HG03520 (cell line): Measurements from ENCODE around the gene ZSWIM7.
A peak's percentile ranks its signal among the peaks of the same experiment; 100 is the strongest.

ENCODE experiments used
- ATAC-seq: cut with Tn5 transposase; IDR thresholded peaks from one replicate; pipeline ENCODE4 v1.9.1; 2021; ENCODE audit warnings: mild to moderate bottlenecking, moderate library complexity; ENCODE audit not compliant: unreplicated experiment

ZSWIM7 gene, protein sequence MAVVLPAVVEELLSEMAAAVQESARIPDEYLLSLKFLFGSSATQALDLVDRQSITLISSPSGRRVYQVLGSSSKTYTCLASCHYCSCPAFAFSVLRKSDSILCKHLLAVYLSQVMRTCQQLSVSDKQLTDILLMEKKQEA

GRCh38 chr17:15999141-15999973 lies at the start of gene ZSWIM7, which contains the start of gene TTC19:
ZSWIM7 (minus strand) TSS chr17:15999704; CDS start chr17:15999594, 110 bp downstream.
TTC19 (plus strand) TSS chr17:15999824; CDS start chr17:15999849, 25 bp downstream.
- peak; percentile 88 for ATAC-seq

GRCh38 chr17:16048811-16049449 lies 49.4 kb upstream of the ZSWIM7 start:
- ATAC-seq = no peak

- no peak for ATAC-seq
These were observed 47.5 kb upstream of the ZSWIM7 start for GRCh38 chr17:16046966-16047365.

DNA sequence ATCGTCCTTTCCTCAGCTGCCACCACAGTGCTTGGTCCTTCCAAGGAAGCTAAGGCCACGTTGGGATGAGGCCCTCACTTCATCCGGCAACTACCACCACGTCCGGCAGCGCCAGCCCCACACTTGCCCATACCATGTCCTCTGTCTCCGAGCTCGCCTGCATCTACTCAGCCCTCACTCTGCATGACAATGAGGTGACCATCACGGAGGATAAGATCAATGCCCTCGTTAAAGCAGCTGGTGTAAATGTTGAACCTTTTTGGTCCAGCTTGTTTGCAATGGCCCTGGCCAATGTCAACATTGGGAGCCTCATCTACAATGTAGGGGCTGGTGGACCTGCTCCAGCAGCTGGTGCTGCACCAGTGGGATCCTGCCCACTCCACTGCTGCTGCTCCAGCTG lies 45.0 kb upstream of the ZSWIM7 start:
- ATAC-seq = no peak

DNA sequence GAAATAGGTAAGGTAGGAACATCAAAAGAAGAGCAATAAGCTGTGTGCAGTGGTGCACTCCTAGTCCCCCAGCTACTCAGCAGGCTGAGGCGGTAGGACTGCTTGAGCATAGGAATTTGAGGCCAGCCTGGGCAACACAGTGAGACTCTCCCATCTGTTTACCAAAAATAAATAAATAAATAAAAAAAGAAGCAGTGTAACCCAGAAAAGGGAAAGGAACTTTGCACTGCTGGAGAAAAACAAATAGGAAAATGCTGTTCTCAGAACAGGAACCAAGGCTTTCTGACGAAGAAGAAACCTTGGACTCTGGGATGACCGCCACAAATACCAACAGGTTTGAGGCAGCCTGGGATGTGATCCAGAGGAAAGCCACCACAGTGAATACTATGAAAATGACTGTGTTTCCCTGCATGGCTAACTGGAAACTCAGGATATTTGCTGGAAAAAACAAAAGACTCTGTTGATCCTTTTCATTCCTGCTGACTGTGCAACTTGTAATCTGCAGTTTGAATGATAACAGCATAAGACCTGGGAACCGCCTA lies 41.3 kb upstream of the ZSWIM7 start:
- ATAC-seq = no peak

GRCh38 chr17:16037636-16038035 lies 38.1 kb upstream of the ZSWIM7 start:
- ATAC-seq = no peak

DNA sequence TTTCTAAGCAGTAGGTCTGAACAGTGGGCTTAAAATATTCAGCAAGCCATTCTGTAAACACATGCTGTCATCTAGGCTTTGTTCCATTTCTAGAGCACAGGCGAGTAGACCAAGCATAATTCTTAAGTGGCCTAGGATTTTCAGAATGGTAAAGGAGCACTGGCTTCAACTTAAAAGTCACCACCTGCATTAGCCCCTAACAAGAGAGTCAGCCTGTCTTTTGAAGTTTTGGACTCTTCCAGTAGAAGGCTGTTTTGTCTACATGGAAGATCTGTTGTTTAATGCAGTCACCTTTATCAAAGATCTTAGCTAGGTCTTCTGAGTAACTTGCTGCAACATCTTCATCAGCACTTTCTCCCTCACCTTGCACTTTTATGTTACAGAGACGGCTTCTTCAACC lies 36.8 kb upstream of the ZSWIM7 start:
- no peak for ATAC-seq

DNA sequence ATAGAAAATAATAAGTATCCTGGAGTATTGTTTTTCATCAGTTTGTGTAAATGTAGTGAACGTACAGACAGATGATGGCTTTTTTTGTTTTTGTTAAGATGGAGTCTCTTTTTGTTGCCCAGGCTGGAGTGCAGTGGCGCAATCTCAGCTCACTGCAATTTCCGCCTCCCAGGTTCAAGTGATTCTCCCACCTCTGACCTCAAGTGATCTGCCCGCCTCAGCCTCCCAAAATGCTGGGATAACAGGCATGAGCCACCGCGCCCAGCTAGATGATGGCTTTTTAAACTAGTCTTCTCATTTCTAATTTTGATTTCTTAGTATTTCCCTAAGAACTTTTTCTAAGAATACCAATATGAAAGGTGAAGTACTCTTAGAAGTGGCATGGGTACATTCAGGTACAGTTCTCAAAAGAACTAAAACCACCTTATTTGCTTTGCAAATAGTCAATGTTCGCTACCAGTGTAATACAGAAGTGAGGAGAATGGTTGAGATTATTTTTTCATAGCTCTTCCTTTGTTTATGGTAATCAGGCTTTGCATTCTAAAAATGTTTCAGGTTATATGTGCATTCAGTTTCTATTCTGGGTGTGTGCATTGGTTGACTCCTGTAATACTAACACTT lies 34.3 kb upstream of the ZSWIM7 start:
- ATAC-seq = no peak

DNA sequence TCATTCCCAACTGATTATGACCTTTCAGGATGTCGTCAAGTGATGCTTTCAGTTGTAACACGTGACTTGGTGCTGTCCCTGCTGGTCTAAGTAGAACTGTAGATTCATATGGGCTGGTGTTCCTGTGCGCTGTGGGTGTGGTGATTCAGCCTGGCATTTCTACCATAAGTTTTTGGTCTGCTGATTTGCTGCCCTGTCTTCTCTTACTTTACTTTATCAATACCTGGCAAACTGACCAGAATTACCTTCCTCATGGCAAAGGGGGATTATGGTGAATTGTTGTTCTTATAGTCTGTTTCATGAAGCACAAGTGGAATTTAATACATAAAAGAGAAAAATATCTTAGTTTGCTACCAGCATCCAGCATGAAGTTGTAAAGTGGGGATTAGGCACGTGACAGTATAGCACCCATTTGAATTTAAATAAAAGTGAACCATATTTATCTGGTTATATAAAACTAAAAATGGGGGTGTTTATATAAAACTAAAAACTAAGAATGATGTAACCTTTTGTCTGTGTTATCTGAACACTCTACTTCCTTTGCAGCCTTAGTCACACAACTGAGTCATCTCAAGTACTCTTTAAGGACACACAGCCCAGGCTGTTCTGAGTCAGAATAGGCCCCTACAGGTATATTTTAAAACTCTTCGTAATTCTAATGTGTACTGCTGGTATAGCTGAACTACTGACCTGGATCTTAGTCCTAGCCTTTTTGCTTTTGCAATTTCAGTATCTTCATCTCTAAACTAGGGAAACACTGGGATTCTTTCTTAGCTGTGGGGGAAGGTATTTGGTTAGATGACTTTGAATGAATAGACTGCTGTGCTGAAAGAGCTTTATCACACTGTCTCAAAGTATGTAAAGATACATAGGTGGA lies 28.4 kb upstream of the ZSWIM7 start:
- ATAC-seq = peak; percentile 90

- no peak for ATAC-seq
These were observed 27.4 kb upstream of the ZSWIM7 start for GRCh38 chr17:16026895-16027294.

- no peak for ATAC-seq
These were observed 25.7 kb upstream of the ZSWIM7 start for GRCh38 chr17:16025202-16025601.

DNA sequence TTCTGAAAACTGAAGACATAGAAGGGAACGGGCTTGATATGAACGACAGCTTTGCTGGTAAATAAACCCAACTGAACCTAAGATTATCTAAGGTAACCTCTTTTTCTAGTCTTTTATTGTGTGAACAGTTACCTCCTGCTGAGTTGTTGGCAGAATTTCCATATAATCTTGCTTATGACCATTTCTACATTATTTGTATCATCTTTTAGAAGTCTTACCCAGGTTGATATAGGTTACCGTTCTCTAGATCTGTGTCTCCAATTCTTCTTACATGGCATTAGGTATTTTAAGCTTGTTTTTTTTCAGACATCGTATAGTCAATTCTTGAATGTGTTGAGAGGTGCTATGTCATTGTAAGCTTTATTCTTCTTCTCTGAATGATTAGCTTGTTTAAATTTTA lies 24.4 kb upstream of the ZSWIM7 start:
- ATAC-seq = no peak

DNA sequence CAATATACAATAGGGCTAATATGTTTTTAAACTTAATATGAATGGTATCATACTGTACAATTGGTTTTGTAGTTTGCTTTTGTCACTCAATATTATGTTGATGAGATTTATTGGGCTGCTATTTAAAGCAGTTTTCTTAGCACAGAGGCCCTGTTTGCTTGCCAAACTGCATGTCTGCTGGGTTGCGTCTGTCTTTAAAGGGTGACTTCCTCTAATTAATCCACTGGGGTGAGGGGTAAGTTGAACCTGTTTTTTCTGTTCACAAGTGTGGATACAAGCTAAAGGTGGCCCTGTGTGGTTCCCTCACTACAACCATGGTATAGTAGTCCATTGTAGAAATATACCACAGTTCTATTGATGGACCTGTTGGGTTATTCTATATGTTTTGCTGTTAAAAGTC lies 19.8 kb upstream of the ZSWIM7 start:
- ATAC-seq = no peak

GRCh38 chr17:16013943-16014407 lies 14.5 kb upstream of the ZSWIM7 start:
- ATAC-seq = no peak

DNA sequence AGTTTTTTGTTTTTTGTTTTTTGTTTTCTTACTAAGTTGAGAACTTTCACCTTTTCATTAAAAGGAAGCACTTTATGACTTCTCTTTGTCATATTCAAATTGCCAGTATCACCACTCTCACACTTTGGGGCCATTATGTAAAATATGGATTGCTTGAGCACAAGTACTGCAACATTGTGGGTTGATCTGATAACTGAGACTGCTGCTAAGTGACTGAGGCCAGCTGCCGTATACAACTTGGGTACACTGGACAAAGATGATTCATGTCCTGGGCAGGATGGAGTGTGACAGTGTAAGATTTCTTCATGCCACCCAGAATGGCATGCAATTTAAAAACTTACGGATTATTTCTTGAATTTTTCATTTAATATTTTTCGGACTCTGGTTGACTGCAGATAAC lies 7.9 kb upstream of the ZSWIM7 start:
- no peak for ATAC-seq

GRCh38 chr17:16005636-16006035 lies 6.1 kb upstream of the ZSWIM7 start:
- ATAC-seq = no peak

DNA sequence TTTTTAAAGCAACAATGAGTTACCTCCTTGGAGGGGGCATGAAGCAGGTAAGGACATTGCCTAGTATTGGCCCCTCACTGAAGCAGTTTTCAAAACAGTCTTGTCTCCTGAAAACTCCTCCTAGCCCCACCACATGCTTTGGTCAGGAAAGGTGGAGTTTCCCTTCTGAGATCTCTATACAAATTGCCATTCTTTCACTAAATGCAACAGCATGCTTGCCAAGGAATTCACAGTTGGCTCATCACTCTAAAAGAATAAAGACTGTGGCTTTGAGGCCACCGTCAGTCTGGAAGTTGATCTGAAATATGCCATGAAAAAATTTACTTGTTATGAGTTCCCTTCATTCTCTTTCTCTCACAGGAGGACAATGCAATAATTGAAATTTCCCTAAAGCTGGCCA lies 4.3 kb upstream of the ZSWIM7 start:
- no peak for ATAC-seq

GRCh38 chr17:16002708-16003260 lies 3.3 kb upstream of the ZSWIM7 start:
- no peak for ATAC-seq

DNA sequence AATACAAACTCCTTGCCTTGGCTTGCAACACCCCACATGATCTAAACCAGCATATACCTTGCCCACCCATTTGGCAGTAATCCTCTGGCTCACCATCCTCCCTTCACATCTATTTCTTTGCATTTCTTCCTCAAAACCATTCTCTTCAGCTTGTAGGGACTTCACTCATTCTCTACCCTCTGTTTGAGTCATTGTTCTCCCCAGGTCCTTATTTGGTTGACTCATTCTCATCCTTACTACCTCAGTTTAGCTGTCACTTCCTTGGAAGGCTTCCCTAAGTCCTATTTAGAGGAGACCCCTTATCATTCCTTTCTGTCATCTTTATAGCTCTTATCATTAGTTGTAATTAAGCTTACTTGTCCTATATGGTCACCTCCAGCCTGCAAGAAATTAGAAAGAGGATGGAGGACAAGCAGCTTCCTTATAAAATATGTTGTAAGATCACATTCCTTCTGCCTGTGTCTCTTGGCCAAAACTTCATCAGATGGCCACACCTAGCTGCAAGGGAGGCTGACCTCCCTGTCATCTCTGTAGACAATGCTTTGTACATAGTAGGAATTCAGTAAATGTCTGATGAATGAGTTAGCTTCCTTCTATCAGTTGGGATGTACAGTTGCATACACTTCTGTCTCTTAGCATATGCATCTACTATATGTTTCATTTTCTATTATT lies 1.9 kb upstream of the ZSWIM7 start:
- ATAC-seq = no peak
